B cell (primary cell): ENCODE data around the gene NKX1-1. TPM values are rescaled to one million over a fixed set of nuclear protein-coding genes. Genes with fewer than 3 reads are reported as not detected.

ENCODE experiments used
- ATAC-seq: fragments of 200-7000 bp; cut with Tn5 transposase; one replicate; pipeline ENCODE4 v1.10.0; 2021; ENCODE audit warnings: low read depth, mild to moderate bottlenecking, moderate number of reproducible peaks, moderate library complexity
- CTCF ChIA-PET: fragments of 350-600 bp; sonication (Branson Sonifier 250); formaldehyde crosslinking; loops from one replicate; lab custom pipeline; 2021; ENCODE audit warnings: antibody characterized with exemption, inconsistent platforms; lab: Charles Lee
- POLR2A ChIA-PET: fragments of 350-600 bp; sonication (Branson Sonifier 250); formaldehyde crosslinking; loops from one replicate; lab custom pipeline; 2021; ENCODE audit warnings: antibody characterized with exemption; lab: Charles Lee
- DNase-seq: peaks from one replicate; pipeline ENCODE4 v3.0.0; 2013
- H2AFZ ChIP-seq: 2 replicates; pipeline ENCODE4 v1.6.1; 2012; ENCODE audit warnings: mild to moderate bottlenecking, low read depth, low read length; ENCODE audit not compliant: insufficient read depth, poor library complexity, severe bottlenecking
- H3K27ac ChIP-seq, 2 donors: 1 replicate in 1 of 2; 2 replicates in 1 of 2; pipeline ENCODE4 v1.5.1; 2012 to 2013; ENCODE audit warnings: low read length in 2 of 2, mild to moderate bottlenecking in 2 of 2, moderate library complexity in 1 of 2
- H3K27me3 ChIP-seq, 4 experiments: fragments of 200-600 bp in 1 of 4; sonication (generic) in 1 of 4; replicated peaks in 1 of 4; 1 replicate in 2 of 4; 2 replicates in 2 of 4; pipeline versions ENCODE4 v1.6.1 to v1.7.0; 2013 to 2016; ENCODE audit warnings: low read length in 3 of 4, mild to moderate bottlenecking in 2 of 4, mixed read lengths in 1 of 4, moderate library complexity in 1 of 4; ENCODE audit not compliant: insufficient read depth in 4 of 4, control insufficient read depth in 3 of 4; ENCODE audit errors: control extremely low read depth in 1 of 4
- H3K36me3 ChIP-seq, 2 experiments: replicated peaks in 1 of 2; 1 replicate in 1 of 2; 2 replicates in 1 of 2; pipeline versions ENCODE4 v1.6.1 to v1.7.1; 2013; ENCODE audit warnings: low read length in 1 of 2; ENCODE audit not compliant: insufficient read depth in 2 of 2, control insufficient read depth in 1 of 2; ENCODE audit errors: control extremely low read depth in 1 of 2, extremely low read depth in 1 of 2
- H3K4me1 ChIP-seq, 2 donors: fragments of 200-600 bp in 1 of 2; sonication (generic) in 1 of 2; 1 replicate in 1 of 2; 2 replicates in 1 of 2; pipeline versions ENCODE4 v1.5.1 to v1.6.1; 2013 to 2017; ENCODE audit warnings: low read length in 2 of 2; ENCODE audit not compliant: control insufficient read depth in 2 of 2, insufficient read depth in 2 of 2
- H3K4me2 ChIP-seq: replicated peaks from 2 replicates; pipeline ENCODE3; 2012; ENCODE audit warnings: mild to moderate bottlenecking, low read depth, low read length; ENCODE audit not compliant: poor library complexity, severe bottlenecking
- H3K4me3 ChIP-seq, 5 experiments: fragments of 200-600 bp in 1 of 5; sonication (generic) in 1 of 5; 1 replicate in 3 of 5; 2 replicates in 2 of 5; pipeline versions ENCODE4 v1.5.1 to v1.7.0; 2011 to 2016; ENCODE audit warnings: low read length in 4 of 5, mild to moderate bottlenecking in 4 of 5, low read depth in 2 of 5, control low read depth in 1 of 5, moderate library complexity in 1 of 5; ENCODE audit not compliant: insufficient read depth in 1 of 5; ENCODE audit errors: control extremely low read depth in 1 of 5, extremely low read depth in 1 of 5
- H3K79me2 ChIP-seq: fragments of 200-600 bp; sonication (generic); one replicate; pipeline ENCODE4 v1.6.0; 2016; ENCODE audit warnings: low read length; ENCODE audit not compliant: control insufficient read depth, insufficient read depth
- H3K9ac ChIP-seq: fragments of 200-600 bp; sonication (generic); 2 replicates; pipeline ENCODE4 v1.6.1; 2017; ENCODE audit warnings: mild to moderate bottlenecking, low read length, moderate library complexity
- H3K9me3 ChIP-seq, 3 donors: one replicate each; pipeline versions ENCODE4 v1.6.1 to v1.7.1; 2013; ENCODE audit warnings: low read length in 2 of 3; ENCODE audit not compliant: control insufficient read depth in 2 of 3, insufficient read depth in 1 of 3; ENCODE audit errors: control extremely low read depth in 1 of 3
- H4K20me1 ChIP-seq: 2 replicates; pipeline ENCODE4 v1.6.0; 2012; ENCODE audit warnings: mild to moderate bottlenecking, low read length; ENCODE audit not compliant: insufficient read depth, control insufficient read depth, poor library complexity, severe bottlenecking
- H3K27ac Mint-ChIP-seq: one replicate; pipeline ENCODE4 v1.8.0; 2021; ENCODE audit warnings: mixed read lengths
- H3K27me3 Mint-ChIP-seq: one replicate; pipeline ENCODE4 v1.8.0; 2021; ENCODE audit warnings: mixed read lengths
- H3K4me1 Mint-ChIP-seq: one replicate; pipeline ENCODE4 v1.8.0; 2021; ENCODE audit warnings: mixed read lengths
- H3K4me3 Mint-ChIP-seq: one replicate; pipeline ENCODE4 v1.8.0; 2021; ENCODE audit warnings: mixed read lengths
- H3K9me3 Mint-ChIP-seq: one replicate; pipeline ENCODE4 v1.8.0; 2022; ENCODE audit warnings: mixed read lengths; ENCODE audit not compliant: insufficient read depth
- CTCF ChIP-seq: fragments of 200-600 bp; IDR thresholded peaks from one replicate; pipeline ENCODE4 v1.8.0; 2022; ENCODE audit warnings: antibody characterized with exemption, mild to moderate bottlenecking
- EZH2 ChIP-seq: IDR thresholded peaks from 2 replicates; pipeline ENCODE4 v1.6.1; 2012; ENCODE audit warnings: borderline replicate concordance, low read depth, mild to moderate bottlenecking, moderate library complexity, low read length; ENCODE audit not compliant: insufficient read depth, poor library complexity, severe bottlenecking
- WGBS: methylation state at CpG from one replicate; pipeline ENCODE4 v1.1.5; 2013; ENCODE audit warnings: missing lambda C conversion rate; ENCODE audit not compliant: insufficient coverage; 5-methylcytosine and 5-hydroxymethylcytosine counted together
- intact Hi-C: fragments of 100-400 bp; cut with micrococcal nuclease; formaldehyde crosslinking; loops from one replicate; pipeline ENCODE4 v1.10.0; 2022
- polyA plus RNA-seq: library from polyadenylated mRNA; depleted of rRNA; stranded (reverse); fragments of >200 nt; gene quantifications from 2 replicates; pipeline ENCODE4 v1.2.3, GENCODE V29; 2012
- total RNA-seq, 2 donors: library from RNA; stranded (reverse); fragments of 120-200 nt in 1 of 2; gene quantifications; 1 replicate in 1 of 2; 2 replicates in 1 of 2; pipeline versions ENCODE4 v1.2.3 to v1.2.4, GENCODE V29; 2013 to 2022

The NKX1-1 gene
- total and polyA plus RNA-seq, 2 donors (not counting 1 experiment from before 2014, with no cell fraction given) = not detected

GRCh38 chr4:1370321-1371124 is 35.7 kb downstream of the NKX1-1 start:
- CTCF ChIA-PET = no interaction called here
- H3K27ac ChIP-seq = no peak overlapping the region
- intact Hi-C loops = no loop called here
- no peaks in the 10 kb centered on the region for H3K27me3 Mint-ChIP-seq
- no peaks in the 10 kb centered on the region for H3K4me1 Mint-ChIP-seq
- no peaks in the 10 kb centered on the region for H3K4me1 ChIP-seq
- TF ChIP-seq CTCF (no peak), EZH2 (no peak)
- no peaks in the 10 kb centered on the region for H3K27me3 ChIP-seq
- no peaks in the 10 kb centered on the region for H3K9me3 Mint-ChIP-seq
- no peak overlapping the region for H2AFZ ChIP-seq
- H3K4me2 ChIP-seq = no peak overlapping the region
- ATAC-seq (no peak), DNase-seq (no peak)
- H3K9ac ChIP-seq = no peak overlapping the region
- no peak overlapping the region for H3K4me3 Mint-ChIP-seq
- 97% methylated on average over 27 of the region's 29 CpGs for WGBS
- POLR2A ChIA-PET = no interaction called here
- no peak overlapping the region for H3K27ac Mint-ChIP-seq
- no peaks in the 10 kb centered on the region for H3K79me2 ChIP-seq
- H3K9me3 ChIP-seq = peaks cover 0 to 4% (median 0%) of the 10 kb centered on the region in 3 donors
- no peak overlapping the region for H3K4me3 ChIP-seq
- H4K20me1 ChIP-seq = no peaks in the 10 kb centered on the region
- peaks cover 0 to 13% of the 10 kb centered on the region in 2 experiments for H3K36me3 ChIP-seq

- Histone ChIP-seq H3K27me3 (no peaks in the 10 kb centered on the region), H3K4me1 (no peaks in the 10 kb centered on the region), H3K4me3 (no peak overlapping the region), H3K9ac (no peak overlapping the region), H3K36me3 (peaks cover 0 to 15% of the 10 kb centered on the region in 2 experiments), H2AFZ (no peak overlapping the region), H4K20me1 (no peaks in the 10 kb centered on the region), H3K27ac (no peak overlapping the region), H3K4me2 (no peak overlapping the region), H3K9me3 (peaks cover 0 to 4% (median 0%) of the 10 kb centered on the region in 3 donors), H3K79me2 (no peaks in the 10 kb centered on the region)
- ATAC-seq (no peak), DNase-seq (no peak)
- no peaks in the 10 kb centered on the region for H3K9me3 Mint-ChIP-seq
- ChIA-PET POLR2A (no interaction called here), CTCF (no interaction called here)
- H3K27me3 Mint-ChIP-seq = no peaks in the 10 kb centered on the region
- 91% methylated on average over 4 of the region's 22 CpGs for WGBS
- intact Hi-C loops = no loop called here
- TF ChIP-seq EZH2 = no peak
- no peak for TF ChIP-seq CTCF
- H3K4me3 Mint-ChIP-seq = no peak overlapping the region
- no peak overlapping the region for H3K27ac Mint-ChIP-seq
- no peaks in the 10 kb centered on the region for H3K4me1 Mint-ChIP-seq
These were observed 36.7 kb downstream of the NKX1-1 start for GRCh38 chr4:1369479-1370079.
